IMR-90 (cell line): ENCODE data around the gene SCAMP2. TPM values are rescaled to one million over a fixed set of nuclear protein-coding genes. Genes with fewer than 3 reads are reported as not detected.

Source experiments
- ATAC-seq: fragments of 200-7000 bp; cut with Tn5 transposase; 2 replicates; pipeline ENCODE4 v1.9.1; 2020; ENCODE audit warnings: low read depth, mild to moderate bottlenecking, moderate library complexity
- BruUV-seq: library from RNA; stranded (reverse); fragments of 400-500 nt; replicated peaks from 2 replicates; lab custom pipeline; 2021; lab: Mats Ljungman, UMichigan
- CTCF ChIA-PET: fragments of 300-600 bp; formaldehyde crosslinking; extraction: SDS; loops from one replicate; lab custom pipeline; 2021; ENCODE audit warnings: antibody characterized with exemption; lab: Yijun Ruan, JAX
- POLR2A ChIA-PET: fragments of 300-600 bp; sonication (Branson Sonifier 250); formaldehyde crosslinking; loops from one replicate; lab custom pipeline; 2022; ENCODE audit warnings: antibody characterized with exemption; ENCODE audit not compliant: unreplicated experiment; lab: Charles Lee
- DNase-seq: peaks from one replicate; pipeline ENCODE4 v3.0.0; 2013
- H2AFZ ChIP-seq: replicated peaks from 2 replicates; pipeline ENCODE3; 2013; ENCODE audit warnings: low read length, mild to moderate bottlenecking; ENCODE audit not compliant: poor library complexity
- H2AK5ac ChIP-seq: 2 replicates; pipeline ENCODE4 v1.6.1; 2013; ENCODE audit warnings: low read depth, low read length, inconsistent platforms
- H2AK9ac ChIP-seq: replicated peaks from 2 replicates; pipeline ENCODE3; 2013; ENCODE audit warnings: mild to moderate bottlenecking, low read depth, low read length, moderate library complexity; ENCODE audit not compliant: poor library complexity
- H2BK120ac ChIP-seq: 2 replicates; pipeline ENCODE4 v1.6.1; 2013; ENCODE audit warnings: low read depth, low read length, inconsistent platforms
- H2BK15ac ChIP-seq: 3 replicates; pipeline ENCODE4 v1.6.1; 2013; ENCODE audit warnings: low read depth, low read length, inconsistent platforms
- H2BK20ac ChIP-seq: 2 replicates; pipeline ENCODE4 v1.6.1; 2013; ENCODE audit warnings: low read depth, mild to moderate bottlenecking, inconsistent platforms, low read length, moderate library complexity
- H2BK5ac ChIP-seq: 2 replicates; pipeline ENCODE4 v1.6.1; 2013; ENCODE audit warnings: mild to moderate bottlenecking, low read depth, low read length, inconsistent platforms; ENCODE audit not compliant: poor library complexity, severe bottlenecking
- H3K14ac ChIP-seq: replicated peaks from 2 replicates; pipeline ENCODE4 v1.6.1; 2013; ENCODE audit warnings: low read depth, low read length, inconsistent platforms
- H3K18ac ChIP-seq: 2 replicates; pipeline ENCODE4 v1.6.1; 2013; ENCODE audit warnings: low read depth, low read length, control low read depth
- H3K23ac ChIP-seq: 2 replicates; pipeline ENCODE4 v1.6.1; 2013; ENCODE audit warnings: low read depth, low read length, inconsistent platforms
- H3K27ac ChIP-seq: 2 replicates; pipeline ENCODE4 v1.5.1; 2013; ENCODE audit warnings: mild to moderate bottlenecking, control low read depth, low read length; ENCODE audit not compliant: insufficient read depth
- H3K27me3 ChIP-seq: 2 replicates; pipeline ENCODE4 v1.6.1; 2013; ENCODE audit warnings: low read length; ENCODE audit not compliant: control insufficient read depth, insufficient read depth
- H3K36me3 ChIP-seq: 2 replicates; pipeline ENCODE4 v1.6.1; 2013; ENCODE audit warnings: low read length, mixed read lengths; ENCODE audit not compliant: control insufficient read depth, insufficient read depth
- H3K4ac ChIP-seq: 2 replicates; pipeline ENCODE4 v1.6.1; 2013; ENCODE audit warnings: low read depth, low read length, inconsistent platforms
- H3K4me1 ChIP-seq: 2 replicates; pipeline ENCODE4 v1.6.1; 2013; ENCODE audit warnings: low read length, mixed read lengths; ENCODE audit not compliant: control insufficient read depth, insufficient read depth
- H3K4me2 ChIP-seq: 2 replicates; pipeline ENCODE4 v1.6.1; 2013; ENCODE audit warnings: low read depth, mild to moderate bottlenecking, control low read depth, low read length, moderate library complexity
- H3K4me3 ChIP-seq: 2 replicates; pipeline ENCODE4 v1.5.1; 2013; ENCODE audit warnings: low read depth, mild to moderate bottlenecking, control low read depth, low read length, moderate library complexity; ENCODE audit not compliant: insufficient read depth
- H3K56ac ChIP-seq: 2 replicates; pipeline ENCODE4 v1.6.1; 2013; ENCODE audit warnings: low read length, inconsistent platforms; ENCODE audit not compliant: insufficient read depth; ENCODE audit errors: extremely low read depth
- H3K79me1 ChIP-seq, 2 experiments: 2 replicates each; pipeline ENCODE4 v1.6.1; 2013; ENCODE audit warnings: low read length in 2 of 2, inconsistent platforms in 1 of 2, low read depth in 1 of 2
- H3K9ac ChIP-seq: 2 replicates; pipeline ENCODE4 v1.6.1; 2013; ENCODE audit warnings: low read depth, low read length, control low read depth
- H3K9me1 ChIP-seq: 2 replicates; pipeline ENCODE4 v1.6.1; 2013; ENCODE audit warnings: low read length, inconsistent platforms; ENCODE audit not compliant: insufficient read depth
- H3K9me3 ChIP-seq: 2 replicates; pipeline ENCODE4 v1.6.1; 2013; ENCODE audit warnings: low read length; ENCODE audit not compliant: control insufficient read depth, insufficient read depth
- H4K20me1 ChIP-seq: 2 replicates; pipeline ENCODE4 v1.6.1; 2013; ENCODE audit warnings: low read length, inconsistent platforms; ENCODE audit not compliant: insufficient read depth
- H4K5ac ChIP-seq: 2 replicates; pipeline ENCODE4 v1.6.1; 2013; ENCODE audit warnings: mild to moderate bottlenecking, low read depth, low read length, control low read depth
- H4K8ac ChIP-seq, 2 experiments: 2 replicates each; pipeline ENCODE4 v1.6.1; 2013; ENCODE audit warnings: low read depth in 2 of 2, low read length in 2 of 2, control low read depth in 1 of 2, inconsistent platforms in 1 of 2
- H4K91ac ChIP-seq: 2 replicates; pipeline ENCODE4 v1.6.1; 2013; ENCODE audit warnings: low read depth, low read length, inconsistent platforms; ENCODE audit not compliant: insufficient read depth
- BHLHE40 ChIP-seq: fragments of 150-350 bp; IDR thresholded peaks from 2 replicates; pipeline ENCODE4 v1.6.1; 2016; ENCODE audit warnings: mild to moderate bottlenecking, low read depth, low read length
- FOS ChIP-seq: fragments of 150-350 bp; IDR thresholded peaks from 2 replicates; pipeline ENCODE4 v1.6.1; 2016; ENCODE audit warnings: low read depth, low read length
- MAZ ChIP-seq: IDR thresholded peaks from 2 replicates; pipeline ENCODE4 v1.6.1; 2012; ENCODE audit warnings: low read depth, mild to moderate bottlenecking, low read length, improper control_type of control experiment, moderate library complexity, borderline replicate concordance
- MXI1 ChIP-seq: IDR thresholded peaks from 2 replicates; pipeline ENCODE4 v1.6.1; 2012; ENCODE audit warnings: low read depth, mild to moderate bottlenecking, low read length, moderate library complexity, borderline replicate concordance
- POLR2A ChIP-seq: IDR thresholded peaks from 2 replicates; pipeline ENCODE4 v1.6.1; 2012; ENCODE audit warnings: mild to moderate bottlenecking, low read depth, low read length
- RAD21 ChIP-seq: IDR thresholded peaks from 2 replicates; pipeline ENCODE4 v1.6.1; 2012; ENCODE audit warnings: low read length, improper control_type of control experiment
- RCOR1 ChIP-seq: IDR thresholded peaks from 2 replicates; pipeline ENCODE4 v1.6.1; 2012; ENCODE audit warnings: mild to moderate bottlenecking, low read length, improper control_type of control experiment; ENCODE audit not compliant: insufficient replicate concordance
- RFX5 ChIP-seq: IDR thresholded peaks from 2 replicates; pipeline ENCODE4 v1.8.0; 2012; ENCODE audit warnings: low read depth, mild to moderate bottlenecking, low read length, moderate library complexity
- SMC3 ChIP-seq: fragments of 150-350 bp; IDR thresholded peaks from 2 replicates; pipeline ENCODE4 v1.6.1; 2016; ENCODE audit warnings: low read depth, mild to moderate bottlenecking, antibody characterized with exemption, low read length, moderate library complexity
- USF2 ChIP-seq: fragments of 150-350 bp; IDR thresholded peaks from 2 replicates; pipeline ENCODE4 v1.6.1; 2017; ENCODE audit warnings: mild to moderate bottlenecking, antibody characterized with exemption, low read length, low read depth
- WGBS, 2 experiments: methylation state at CpG; one replicate each; pipeline versions ENCODE4 v1.1.5 to v1.1.7; 2013; ENCODE audit warnings: missing lambda C conversion rate in 2 of 2; ENCODE audit not compliant: insufficient read length in 1 of 2; ENCODE audit errors: extremely low coverage in 2 of 2; 5-methylcytosine and 5-hydroxymethylcytosine counted together
- dilution Hi-C: fragments of 300-500 bp; cut with HindIII; formaldehyde crosslinking; loops from one replicate; pipeline ENCODE4 v1.14.3; 2018; ENCODE audit warnings: low sequenced_read_pairs; ENCODE audit not compliant: unreplicated experiment
- in situ Hi-C: fragments of 300-500 bp; cut with MboI; formaldehyde crosslinking; loops from 3 replicates; pipeline ENCODE4 v1.14.3; 2019; ENCODE audit warnings: low sequenced_read_pairs, inconsistent platforms, mixed read lengths
- intact Hi-C: fragments of 100-400 bp; cut with micrococcal nuclease; formaldehyde crosslinking; loops from 2 replicates; pipeline ENCODE4 v1.10.0; 2022
- polyA plus RNA-seq, 3 experiments: library from polyadenylated mRNA; depleted of rRNA; stranded (reverse); fragments of >200 nt; gene quantifications; 2 replicates each; pipeline ENCODE4 v1.2.3, GENCODE V29; 2012; ENCODE audit warnings: low replicate concordance in 1 of 3
- total RNA-seq: library from RNA; depleted of rRNA; stranded (reverse); fragments of >200 nt; gene quantifications from 2 replicates; pipeline ENCODE4 v1.2.3, GENCODE V29; 2012
- TF ChIP-seq, protein P1 (sequence below): conservative IDR thresholded peaks from 2 replicates; pipeline ENCODE4 v1.5.1; 2012; ENCODE audit warnings: mild to moderate bottlenecking, low read depth, low read length, improper control_type of control experiment
- TF ChIP-seq, protein P2 (sequence below): fragments of 150-350 bp; IDR thresholded peaks from 2 replicates; pipeline ENCODE4 v1.6.1; 2016; ENCODE audit warnings: low read depth, mild to moderate bottlenecking, low read length, moderate library complexity, borderline replicate concordance

The SCAMP2 gene
- total and polyA plus RNA-seq, 2 of the 4 experiments (the other 2 are of a cell fraction) = 25.8 to 111 TPM

- TF ChIP-seq SMC3 = peak; percentile 88
Observed at GRCh38 chr15:74799856-74800558, 73.2 kb downstream of the SCAMP2 start (continued).

DNA sequence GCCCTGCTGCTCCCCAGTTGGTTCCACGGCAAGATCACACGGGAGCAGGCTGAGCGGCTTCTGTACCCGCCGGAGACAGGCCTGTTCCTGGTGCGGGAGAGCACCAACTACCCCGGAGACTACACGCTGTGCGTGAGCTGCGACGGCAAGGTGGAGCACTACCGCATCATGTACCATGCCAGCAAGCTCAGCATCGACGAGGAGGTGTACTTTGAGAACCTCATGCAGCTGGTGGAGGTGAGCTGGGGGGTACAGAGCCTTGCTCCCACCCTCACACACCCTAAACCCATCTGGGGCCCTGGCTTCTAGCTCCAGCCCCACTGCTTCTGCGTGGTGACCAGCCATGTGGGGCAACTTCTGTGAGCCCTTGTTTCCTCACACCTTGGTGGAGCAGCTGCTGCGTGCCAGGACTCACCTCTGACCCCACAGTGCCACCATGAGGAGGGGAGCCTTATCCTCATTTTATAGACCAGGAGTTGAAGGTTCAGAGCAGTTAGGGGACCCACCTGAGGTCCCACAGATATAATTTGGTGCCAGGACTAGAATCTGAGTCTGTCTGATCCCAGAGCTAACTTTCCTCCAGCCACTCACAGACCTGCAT lies 73.8 kb downstream of the SCAMP2 start:
- Histone ChIP-seq H3K14ac (no peak overlapping the region), H2AK9ac (no peak overlapping the region), H3K4me3 (no peak overlapping the region), H4K20me1 (peaks cover 59% of the 10 kb centered on the region), H3K18ac (no peak overlapping the region), H4K5ac (no peak overlapping the region), H2BK5ac (no peak overlapping the region), H3K9ac (no peak overlapping the region), H3K9me1 (peaks cover 7% of the 10 kb centered on the region; the same call in 1 of the 2 replicates), H2BK15ac (no peak overlapping the region), H2BK20ac (no peak overlapping the region), H3K27me3 (no peaks in the 10 kb centered on the region), H2AK5ac (no peak overlapping the region), H4K8ac (no peak overlapping the region), H3K9me3 (no peaks in the 10 kb centered on the region), H3K27ac (no peak overlapping the region), H3K4ac (no peak overlapping the region), H3K4me1 (peaks cover 2% of the 10 kb centered on the region; the same call in 1 of the 2 replicates), H3K56ac (no peak overlapping the region), H3K23ac (no peak overlapping the region), H2BK120ac (no peak overlapping the region), H2AFZ (no peak overlapping the region), H4K91ac (no peak overlapping the region), H3K4me2 (no peak overlapping the region), H3K79me1 (peaks cover 3 to 65% of the 10 kb centered on the region in 2 experiments), H3K36me3 (peaks cover 46% of the 10 kb centered on the region)
- dilution Hi-C loops (no loop called here), in situ Hi-C loops (no loop called here), intact Hi-C loops (no loop called here)
- CTCF ChIA-PET = interaction anchor here (0.5 to 0.9 kb wide), 2 partner anchors 29 to 141 kb away, joined by 3 to 4 read pairs; no protein-coding TSS in a partner anchor
- no TSS peak for BruUV-seq
- DNase-seq = no peak
- 100% methylated on average over 1 of the region's 16 CpGs; no CpG with 5 or more reads in 1 of the 2 experiments for WGBS, 2 experiments
- POLR2A ChIA-PET = no interaction called here
- ATAC-seq = no peak
- no peak for TF ChIP-seq BHLHE40
- no peak for TF ChIP-seq RAD21
- TF ChIP-seq MXI1 = no peak
- TF ChIP-seq, protein P1, sequence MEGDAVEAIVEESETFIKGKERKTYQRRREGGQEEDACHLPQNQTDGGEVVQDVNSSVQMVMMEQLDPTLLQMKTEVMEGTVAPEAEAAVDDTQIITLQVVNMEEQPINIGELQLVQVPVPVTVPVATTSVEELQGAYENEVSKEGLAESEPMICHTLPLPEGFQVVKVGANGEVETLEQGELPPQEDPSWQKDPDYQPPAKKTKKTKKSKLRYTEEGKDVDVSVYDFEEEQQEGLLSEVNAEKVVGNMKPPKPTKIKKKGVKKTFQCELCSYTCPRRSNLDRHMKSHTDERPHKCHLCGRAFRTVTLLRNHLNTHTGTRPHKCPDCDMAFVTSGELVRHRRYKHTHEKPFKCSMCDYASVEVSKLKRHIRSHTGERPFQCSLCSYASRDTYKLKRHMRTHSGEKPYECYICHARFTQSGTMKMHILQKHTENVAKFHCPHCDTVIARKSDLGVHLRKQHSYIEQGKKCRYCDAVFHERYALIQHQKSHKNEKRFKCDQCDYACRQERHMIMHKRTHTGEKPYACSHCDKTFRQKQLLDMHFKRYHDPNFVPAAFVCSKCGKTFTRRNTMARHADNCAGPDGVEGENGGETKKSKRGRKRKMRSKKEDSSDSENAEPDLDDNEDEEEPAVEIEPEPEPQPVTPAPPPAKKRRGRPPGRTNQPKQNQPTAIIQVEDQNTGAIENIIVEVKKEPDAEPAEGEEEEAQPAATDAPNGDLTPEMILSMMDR = no peak
- no peak for TF ChIP-seq MAZ
- no peak for TF ChIP-seq RCOR1
- no peak for TF ChIP-seq POLR2A
- TF ChIP-seq, protein P2, sequence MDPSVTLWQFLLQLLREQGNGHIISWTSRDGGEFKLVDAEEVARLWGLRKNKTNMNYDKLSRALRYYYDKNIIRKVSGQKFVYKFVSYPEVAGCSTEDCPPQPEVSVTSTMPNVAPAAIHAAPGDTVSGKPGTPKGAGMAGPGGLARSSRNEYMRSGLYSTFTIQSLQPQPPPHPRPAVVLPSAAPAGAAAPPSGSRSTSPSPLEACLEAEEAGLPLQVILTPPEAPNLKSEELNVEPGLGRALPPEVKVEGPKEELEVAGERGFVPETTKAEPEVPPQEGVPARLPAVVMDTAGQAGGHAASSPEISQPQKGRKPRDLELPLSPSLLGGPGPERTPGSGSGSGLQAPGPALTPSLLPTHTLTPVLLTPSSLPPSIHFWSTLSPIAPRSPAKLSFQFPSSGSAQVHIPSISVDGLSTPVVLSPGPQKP = no peak
- no peak for TF ChIP-seq FOS
- TF ChIP-seq RFX5 = no peak
- TF ChIP-seq USF2 = no peak
